Hippocampal formation (tissue), 2 donors: Measurements from ENCODE around the gene DUSP6.

ENCODE experiments used
- DNase-seq, 2 donors: peaks; one replicate each; lab custom pipeline; 2025; lab: John Stamatoyannopoulos, UW

The DUSP6 gene, protein sequence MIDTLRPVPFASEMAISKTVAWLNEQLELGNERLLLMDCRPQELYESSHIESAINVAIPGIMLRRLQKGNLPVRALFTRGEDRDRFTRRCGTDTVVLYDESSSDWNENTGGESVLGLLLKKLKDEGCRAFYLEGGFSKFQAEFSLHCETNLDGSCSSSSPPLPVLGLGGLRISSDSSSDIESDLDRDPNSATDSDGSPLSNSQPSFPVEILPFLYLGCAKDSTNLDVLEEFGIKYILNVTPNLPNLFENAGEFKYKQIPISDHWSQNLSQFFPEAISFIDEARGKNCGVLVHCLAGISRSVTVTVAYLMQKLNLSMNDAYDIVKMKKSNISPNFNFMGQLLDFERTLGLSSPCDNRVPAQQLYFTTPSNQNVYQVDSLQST

DNA sequence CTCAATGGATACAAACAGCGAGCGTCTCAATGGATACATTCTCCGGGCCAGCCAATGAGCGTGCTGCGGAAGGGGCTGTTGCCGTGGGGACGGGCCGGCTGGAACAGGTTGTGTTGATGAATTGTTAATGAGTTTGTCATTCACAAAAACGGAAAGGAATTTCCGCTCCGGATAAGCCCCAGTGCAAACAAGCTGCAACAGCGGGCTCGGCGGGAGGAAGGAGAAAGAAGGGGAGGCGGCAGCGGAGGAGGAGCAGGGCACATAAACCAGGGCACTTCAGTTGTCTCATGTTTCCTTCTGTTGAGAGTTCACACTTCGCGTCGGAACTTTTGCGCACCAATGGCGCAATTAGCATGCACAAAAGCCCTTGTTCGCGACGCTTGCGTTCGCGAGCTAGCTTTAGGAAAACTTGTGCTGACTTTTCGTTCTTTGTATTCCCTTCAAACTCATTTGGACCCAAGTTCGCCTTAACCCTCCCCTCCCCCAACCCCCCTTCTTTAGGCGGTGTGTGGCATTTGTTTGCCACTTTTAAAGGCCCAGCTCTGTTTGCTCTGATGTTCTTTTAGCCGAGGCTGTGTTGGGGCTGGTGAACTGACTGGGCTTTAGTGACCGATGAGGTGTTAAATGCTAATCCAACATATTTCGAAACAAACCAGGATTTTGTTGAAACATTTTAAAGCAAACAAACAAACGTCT lies at the start of gene DUSP6:
TSS of gene DUSP6 (minus strand) at position 10 of the 696 bp plus-strand sequence. CDS start 462 bp downstream, outside the sequence.
- DNase-seq: peak; percentile 81 to 92

DNA sequence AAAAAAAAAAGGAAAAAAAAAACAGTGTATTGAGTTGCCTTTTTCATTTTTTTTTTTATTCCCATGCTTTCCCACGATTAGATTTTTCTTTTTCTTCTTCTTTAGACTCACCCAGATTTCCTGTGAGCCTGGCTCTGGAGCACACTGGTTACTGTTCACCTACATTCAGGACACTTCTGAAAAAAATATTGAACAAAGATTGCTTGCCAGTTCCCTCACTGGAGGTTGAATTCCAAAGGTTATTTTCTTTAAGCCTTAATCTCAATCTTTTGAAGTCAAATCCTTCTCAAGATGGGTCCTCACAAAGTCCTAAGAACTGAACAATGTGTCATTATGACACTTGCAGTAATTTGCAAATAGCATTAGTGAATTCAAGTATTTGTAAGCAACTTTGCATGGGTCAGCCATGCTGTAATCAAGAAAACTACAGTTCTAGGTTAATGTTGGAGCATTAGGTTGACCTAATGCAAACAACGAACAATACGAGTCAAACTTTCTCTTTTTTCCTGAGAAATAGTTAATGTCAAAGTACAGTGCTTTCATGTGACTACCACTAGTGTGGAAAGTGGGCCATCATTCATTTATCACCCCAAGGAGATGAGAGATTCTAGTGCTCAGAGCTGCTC lies 49.2 kb upstream of the DUSP6 start:
- DNase-seq: no peak

DNA sequence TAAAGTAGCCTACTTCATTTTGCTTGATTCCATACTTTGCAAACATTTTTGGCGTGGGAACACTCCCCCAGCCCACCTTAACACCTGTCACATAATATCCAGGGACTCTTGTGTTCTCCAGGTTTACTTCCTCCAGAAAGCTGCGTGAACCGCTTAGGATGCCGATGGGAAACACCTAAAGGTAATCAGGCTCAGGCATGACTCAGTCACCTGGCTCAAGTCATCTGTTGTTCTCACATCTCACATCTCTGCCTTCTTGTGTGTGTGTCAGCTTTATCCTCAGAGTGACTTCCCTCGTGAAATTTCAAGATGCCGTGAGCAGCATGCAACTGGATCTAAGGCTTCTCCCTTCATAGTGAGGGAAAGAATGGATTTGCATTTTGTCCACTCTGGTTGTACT lies 48.1 kb upstream of the DUSP6 start:
- DNase-seq: no peak

DNA sequence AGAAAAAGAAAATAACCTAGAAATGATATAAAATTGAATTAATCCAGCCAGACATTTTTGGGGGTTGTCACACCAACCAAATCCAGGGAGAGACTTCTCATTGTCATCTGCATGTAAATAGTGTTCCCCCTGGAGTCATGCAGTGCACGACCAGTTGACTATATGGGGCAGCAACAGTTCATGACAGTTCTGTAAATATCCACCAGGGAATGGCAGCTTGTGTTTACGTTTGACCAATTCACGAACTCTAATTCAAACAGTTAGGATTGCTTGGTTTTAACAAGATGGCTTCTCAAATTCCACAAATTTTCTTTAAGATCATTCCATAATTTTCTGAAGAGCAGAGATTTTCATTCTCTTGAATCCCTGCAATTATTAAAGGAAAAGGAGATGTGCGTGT lies 43.4 kb upstream of the DUSP6 start:
- no peak for DNase-seq

DNA sequence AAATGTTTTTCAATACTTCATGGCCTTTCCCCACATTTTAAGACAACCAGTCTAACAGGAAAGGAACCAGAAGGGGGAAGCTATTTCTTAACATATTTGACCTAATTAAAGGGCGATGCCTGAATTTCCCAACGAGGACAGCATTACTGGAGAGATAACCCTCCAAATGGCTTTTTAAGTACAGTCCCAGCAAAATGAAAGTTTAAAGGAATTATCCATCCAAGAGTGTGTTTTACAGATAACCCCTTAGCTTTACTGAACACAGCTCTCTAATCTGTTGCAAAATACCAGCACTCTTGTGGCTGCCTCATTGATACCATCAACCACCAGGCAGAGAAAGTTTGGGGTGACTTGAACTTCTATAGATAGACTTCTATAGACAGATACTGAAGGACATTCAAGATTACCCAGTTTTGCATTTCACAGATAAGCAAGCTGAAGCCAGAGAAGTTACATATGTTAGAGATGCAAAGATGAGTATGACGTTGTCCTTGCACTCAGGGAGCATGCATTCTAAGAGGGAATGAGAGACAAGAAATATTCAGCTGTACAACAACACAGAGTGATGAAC lies 41.3 kb upstream of the DUSP6 start:
- no peak for DNase-seq

DNA sequence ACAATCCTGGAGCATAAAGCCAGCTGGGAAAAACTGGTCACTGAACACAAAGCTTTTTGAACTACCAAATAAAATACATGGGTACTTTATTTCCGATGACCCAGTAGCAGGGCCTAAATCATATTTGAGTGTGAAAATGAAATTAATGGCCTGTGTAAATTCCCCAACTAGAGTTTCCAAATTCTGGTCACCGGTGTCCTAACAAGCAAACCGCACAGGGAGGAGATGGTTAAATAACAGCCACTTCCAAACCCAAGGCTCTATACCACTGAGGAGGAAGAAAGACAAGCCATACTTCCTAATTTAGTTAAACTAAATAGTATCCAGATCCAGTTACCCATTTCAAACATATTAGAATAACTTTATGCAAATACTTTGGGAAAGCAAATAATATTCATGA lies 40.1 kb upstream of the DUSP6 start:
- DNase-seq: no peak

DNA sequence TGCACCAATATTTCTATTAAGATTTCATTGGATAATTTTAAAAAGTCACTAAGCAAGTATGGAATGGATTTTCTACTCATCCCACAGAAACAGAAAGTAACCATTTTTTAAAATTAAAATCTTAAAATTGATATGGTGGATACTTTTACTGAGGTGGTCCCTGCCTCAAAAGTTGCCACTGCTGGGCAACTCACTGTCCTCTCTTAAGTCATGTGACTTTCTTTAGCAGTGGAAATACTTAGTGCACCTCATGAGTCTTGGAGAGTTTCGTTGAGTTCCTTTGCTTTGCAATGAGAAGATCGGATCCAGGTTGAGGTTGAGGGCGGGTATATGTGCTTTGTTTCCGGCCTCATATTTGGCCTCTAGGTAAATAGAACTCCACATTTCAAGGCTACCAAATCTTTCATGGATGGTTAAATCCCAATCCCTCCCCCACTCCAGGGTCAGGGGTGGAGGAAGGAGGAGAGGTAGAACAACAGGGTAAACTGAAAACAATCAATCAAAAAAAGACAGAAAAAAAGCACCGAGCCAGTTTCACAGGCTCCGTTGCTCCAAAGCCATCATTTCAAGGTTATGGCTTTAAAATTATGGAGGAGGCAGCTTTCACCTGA lies 39.5 kb upstream of the DUSP6 start:
- DNase-seq: no peak

DNA sequence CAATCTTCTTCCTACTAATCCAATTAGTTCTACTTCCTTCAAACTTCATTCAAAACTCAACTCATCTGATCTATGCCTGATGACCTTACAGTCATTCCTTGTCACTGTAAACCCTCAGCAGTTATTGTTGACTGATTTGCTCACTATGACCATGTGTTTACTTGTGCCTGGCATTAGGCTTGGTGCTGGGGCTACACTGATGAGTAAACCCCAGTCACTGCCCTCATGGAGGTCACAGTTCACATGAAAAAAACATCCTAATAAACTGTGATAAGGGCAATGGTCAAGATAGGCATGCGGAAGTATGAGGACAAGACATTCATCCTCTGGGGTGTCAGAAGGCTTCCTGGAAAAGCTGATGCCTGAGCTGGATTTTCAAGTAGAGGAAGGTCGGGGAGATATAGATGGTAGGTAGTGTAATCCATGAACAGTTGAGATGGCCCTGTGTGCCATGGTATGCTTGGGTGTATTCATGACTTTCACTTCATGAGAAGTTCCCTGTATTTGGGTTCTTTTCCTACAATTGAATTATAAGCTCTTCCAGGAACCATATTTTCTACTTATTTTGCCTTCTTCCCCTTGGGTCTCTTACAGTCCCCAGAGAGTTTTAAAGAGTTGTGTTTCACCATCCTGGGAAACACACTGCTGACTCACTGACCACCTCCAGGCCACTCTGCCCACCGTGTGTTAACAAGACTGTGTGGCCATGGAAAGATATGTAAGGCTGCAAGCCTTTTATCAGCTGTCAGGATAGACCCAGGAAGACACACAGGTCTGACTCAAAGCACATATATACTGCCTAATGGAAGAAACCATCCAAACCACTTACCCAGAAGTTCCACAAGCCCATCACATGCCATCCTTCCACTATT lies 38.7 kb upstream of the DUSP6 start:
- no peak for DNase-seq

DNA sequence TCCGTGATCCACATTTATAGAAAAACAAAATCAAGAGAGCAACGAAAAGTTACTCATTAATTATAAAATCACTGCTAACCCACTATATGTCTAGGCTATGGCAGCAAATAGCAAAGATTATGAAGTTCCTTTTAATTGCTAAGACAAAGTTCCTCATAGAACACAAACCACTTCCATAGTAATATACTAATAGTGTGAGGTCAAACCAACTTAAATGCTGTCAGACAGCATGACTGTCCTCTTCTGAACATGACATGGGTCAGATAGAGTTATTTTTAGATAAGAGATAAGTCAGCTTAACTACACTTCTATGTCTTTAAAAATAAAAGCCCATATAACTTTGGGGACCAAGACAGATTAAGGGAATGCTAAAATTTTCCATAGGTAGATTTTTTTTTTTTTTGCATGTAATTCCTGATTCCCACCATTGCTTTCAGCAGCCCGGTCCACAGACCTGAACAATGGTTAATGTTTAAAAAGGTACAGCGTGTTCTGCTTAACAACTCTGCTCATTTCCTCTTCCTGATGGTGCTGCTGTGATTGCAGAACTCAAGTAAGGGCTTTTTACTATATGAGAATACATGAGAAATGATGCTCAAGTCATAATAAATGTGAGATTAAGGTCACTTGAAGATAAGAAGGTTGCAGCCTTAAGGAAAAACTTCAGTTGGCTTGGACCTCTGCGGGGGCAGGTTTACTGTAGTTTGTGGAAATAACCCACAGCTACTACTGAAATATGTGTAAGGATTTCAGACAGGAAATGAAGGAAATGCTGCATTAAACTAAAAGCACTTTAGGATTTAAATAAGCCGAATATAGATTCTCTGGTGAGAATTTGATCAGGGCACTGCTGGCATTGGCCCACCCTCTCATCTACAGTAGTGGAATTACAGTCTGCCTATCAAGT lies 37.7 kb upstream of the DUSP6 start:
- DNase-seq: no peak

DNA sequence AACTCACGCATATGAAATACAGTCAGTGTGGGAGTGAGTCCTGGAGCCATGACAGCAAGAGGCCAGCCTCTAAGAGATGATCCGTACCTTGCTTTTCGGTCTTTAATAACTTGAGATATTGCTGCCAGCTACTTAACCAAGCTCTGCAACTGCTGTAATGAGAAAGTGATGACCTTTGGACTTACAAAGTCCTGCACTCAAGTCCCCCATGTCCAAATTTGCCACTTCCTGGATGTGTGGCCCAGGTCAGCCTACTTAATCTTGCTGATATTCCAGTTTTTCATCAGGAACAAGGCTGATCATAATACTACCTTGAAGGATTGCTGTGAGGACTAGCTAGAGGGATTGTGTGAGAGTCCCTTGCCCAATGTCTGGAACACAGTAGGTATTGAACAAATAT lies 33.8 kb upstream of the DUSP6 start:
- DNase-seq: no peak

DNA sequence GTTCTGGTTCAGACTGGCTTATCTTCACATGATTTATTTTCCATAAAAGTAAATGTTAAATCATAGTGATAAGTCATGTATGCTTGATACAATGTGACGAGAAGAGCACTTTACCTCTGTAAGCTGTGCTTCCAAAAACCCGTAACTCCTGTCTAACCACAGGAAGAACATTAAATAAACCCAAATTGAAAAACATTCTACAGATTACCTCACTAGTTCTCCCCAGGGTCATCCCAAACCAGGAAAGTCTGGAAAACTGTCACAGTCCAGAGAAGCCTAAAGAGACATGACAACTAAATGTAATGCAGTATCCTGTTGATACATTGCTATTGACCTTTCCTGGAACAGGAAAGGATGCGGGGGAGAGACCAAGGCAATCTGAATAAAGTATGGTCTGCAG lies 32.5 kb upstream of the DUSP6 start:
- no peak for DNase-seq

DNA sequence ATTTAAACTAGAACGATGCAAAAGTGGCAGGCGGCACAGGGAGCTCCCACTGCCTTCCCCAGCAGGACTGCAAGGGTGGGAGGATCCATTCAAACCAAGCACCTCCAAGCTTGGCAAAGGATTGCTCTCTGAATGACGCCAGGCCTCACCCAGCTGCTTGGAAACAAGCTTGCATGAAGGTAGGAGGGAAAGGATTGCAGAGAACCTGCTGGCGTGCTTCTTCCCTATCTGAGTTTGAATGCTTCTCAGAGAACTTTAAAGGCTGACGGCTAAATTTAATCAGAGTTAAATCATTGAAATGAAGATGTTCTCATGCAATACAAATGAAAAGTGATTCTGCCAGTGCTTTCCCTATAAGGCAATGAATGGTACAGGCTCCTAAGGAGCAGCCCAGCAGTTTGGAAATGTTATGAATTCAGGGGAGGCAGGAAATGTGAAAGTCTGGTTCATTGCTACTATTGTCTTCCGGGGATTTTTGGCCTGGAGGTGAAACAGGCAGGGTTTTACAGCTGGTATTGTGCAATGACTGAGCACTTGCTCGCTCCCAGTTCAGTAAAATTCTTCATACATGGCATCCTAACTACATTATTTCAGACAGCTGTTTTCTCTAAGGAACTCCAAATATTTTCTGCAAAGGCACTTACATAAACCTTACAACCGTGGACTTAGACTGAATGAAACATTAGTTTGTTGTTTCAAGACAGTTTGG lies 31.9 kb upstream of the DUSP6 start:
- DNase-seq: peak; percentile 11 to 54

DNA sequence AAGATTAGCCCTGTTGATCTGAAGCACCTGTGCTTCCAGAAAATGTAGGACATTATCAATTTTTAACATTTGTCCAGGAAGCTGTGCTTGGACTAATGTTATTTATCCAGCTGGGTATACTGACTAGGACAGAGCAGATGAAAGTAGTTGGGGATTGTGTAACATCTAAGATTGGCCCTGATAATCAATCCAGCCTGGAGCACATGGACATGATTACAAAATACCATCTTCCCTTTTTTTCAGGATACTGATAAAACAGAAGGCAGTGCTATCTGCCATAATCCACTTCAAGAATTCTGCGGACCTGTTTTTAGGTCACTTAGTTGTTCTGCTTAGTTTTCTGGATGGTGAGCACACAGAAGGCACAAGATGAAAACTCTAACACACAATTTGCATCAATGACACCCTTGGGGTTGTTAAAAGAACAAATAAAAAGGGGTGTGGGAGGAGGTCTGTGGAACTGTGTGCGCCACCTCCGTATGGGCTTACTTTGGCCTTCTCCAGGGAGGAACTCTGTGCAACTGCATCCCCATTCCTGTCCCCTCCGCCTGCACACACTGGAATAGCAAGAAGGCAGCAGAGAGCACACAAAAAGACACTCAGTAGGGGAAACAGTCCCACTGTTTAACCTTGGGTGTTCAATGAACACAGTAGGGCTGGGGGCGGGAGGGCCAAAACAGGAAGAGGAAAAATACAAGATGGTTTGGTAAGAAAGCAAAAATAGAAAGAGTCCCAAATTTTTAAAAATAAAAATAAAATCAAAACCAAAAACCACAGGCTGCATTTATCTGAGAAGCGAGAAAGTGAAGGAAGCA lies 31.1 kb upstream of the DUSP6 start:
- no peak for DNase-seq

DNA sequence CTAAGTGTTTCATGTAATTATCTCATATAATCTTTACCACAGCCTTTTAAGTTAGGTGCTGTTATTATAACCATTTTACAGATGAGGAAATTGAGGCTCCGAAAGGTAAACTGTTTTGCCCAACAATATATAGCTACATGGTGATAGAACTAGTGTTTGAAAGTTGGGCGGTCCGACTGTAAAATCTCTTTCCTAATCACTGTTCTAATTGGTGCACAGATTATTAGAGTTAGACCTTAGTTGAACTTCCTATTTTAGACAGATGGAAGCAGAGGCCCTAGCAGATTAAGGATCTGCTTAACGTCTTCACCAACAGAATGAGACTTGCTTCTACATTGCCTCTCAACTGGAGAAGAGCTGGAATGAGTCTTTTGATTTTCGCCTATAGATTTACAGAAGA lies 30.0 kb upstream of the DUSP6 start:
- DNase-seq: no peak

DNA sequence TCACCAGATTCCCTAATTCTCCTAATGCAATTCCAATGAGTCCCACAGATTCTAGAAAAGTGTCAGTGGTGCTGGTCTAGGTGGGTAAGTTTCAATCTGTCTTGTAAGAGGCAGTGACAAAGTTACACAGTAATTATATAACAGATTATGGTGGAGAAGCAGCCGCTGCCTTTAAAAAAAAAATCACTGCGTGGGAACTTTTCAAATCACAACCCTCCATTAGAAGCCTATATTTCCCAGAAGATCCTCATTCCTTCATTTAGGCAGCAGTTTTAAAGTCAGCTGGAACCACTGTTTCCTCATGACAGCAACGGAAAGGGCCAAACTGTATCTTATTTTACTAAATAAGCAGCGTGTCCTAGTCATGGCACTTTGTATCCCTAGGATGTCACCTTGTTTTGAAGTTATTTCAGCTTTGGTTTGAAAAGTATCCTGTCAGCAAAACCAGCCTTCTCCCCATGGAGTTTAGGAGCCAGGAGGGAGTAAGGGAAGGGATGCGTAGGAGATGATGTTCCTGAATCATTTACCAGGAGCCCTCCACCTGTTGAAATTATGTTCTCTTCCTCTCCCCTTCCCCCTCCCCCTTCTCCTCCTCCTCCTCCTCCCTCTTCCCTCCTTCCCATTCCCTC lies 27.7 kb upstream of the DUSP6 start:
- DNase-seq: no peak

DNA sequence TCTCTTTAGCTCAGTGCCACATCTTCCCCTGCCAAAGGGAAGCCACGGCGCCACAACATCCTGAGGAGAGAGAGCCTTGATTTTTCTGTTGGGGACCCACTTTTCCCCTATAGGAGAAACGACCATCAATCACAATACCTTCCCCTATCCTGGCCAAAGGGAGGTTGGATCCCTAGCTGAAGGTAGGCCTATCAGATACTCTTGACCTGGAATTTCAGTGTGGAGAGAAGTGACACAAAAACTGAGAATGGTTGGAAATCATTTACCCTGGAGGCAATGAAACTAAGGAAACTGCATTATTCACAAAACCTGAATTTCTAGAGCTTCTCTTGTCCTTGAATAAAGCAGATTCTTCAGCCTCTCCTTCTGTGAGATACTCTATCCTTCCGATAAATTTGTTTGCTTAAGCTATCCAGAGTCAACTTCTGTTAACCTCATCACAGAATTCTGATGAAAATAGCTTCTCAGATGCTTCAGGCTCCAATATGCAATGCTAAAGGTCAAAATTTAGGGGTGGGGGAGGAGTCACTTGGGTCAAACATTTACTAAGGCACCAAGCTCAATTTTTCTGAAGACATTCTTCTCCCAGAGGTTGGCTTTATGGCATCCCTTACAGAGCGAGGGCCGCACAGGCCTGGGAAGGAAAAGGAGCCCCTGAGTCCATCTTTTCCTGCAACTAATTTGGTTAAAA lies 27.0 kb upstream of the DUSP6 start:
- no peak for DNase-seq

DNA sequence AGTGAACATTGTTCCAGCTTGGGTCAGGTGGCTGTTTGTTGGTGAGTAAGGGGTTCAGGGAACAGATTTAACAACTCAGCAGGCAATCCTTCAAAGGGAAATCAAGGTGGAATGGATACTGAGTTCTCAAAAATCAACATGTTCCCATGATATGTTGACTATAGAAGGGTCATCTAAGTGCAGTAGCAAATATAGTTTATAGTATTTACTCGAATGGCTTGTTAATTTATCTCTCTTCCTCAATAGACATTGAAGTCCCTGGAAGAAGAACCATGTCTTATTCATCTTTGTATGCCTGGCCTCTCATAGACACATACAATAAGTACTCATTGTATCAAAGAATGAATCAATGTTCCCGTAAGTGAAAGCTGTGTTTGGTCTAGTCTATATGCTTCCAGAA lies 24.5 kb upstream of the DUSP6 start:
- DNase-seq: no peak

DNA sequence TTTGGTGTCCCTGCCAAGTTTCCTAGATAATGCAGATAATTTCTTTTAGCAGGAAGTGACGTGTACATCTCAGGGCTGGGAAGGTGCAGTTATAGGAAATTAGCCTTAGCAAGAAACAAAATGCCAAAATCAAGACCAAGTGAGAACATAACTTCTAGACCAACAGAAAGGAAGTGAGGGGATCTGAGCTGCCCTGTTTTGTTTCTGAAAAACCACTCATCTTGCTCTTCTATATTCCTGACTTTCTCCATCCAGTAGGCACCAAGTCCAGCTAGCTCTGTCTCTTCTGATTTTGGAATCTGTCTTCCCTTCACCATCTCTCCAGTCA lies 23.9 kb upstream of the DUSP6 start:
- DNase-seq: no peak
